Measurements from ENCODE around the gene XXYLT1.
"Not testable (repeated sequence)": the region's sequence is repeated elsewhere in the genome, so short reads cannot be mapped to it uniquely, and the experiment has no call there.

Gene XXYLT1

GRCh38 chr3:195063581-195064193 lies 207.3 kb downstream of the XXYLT1 start:
- DNase-seq (ENCODE audit: low read depth): no peak

- DNase-seq (ENCODE audit: low read depth): no peak
Measured at GRCh38 chr3:195062866-195063540, 208.0 kb downstream of the XXYLT1 start.

GRCh38 chr3:195061756-195062655 lies 209.0 kb downstream of the XXYLT1 start:
- DNase-seq (ENCODE audit: low read depth): no peak

GRCh38 chr3:195060531-195061291 lies 210.2 kb downstream of the XXYLT1 start:
- DNase-seq (ENCODE audit: low read depth): no peak

- DNase-seq (ENCODE audit: low read depth): no peak
Measured at GRCh38 chr3:195060217-195060481, 210.8 kb downstream of the XXYLT1 start.

- DNase-seq (ENCODE audit: low read depth): no peak
Measured at GRCh38 chr3:195059471-195060216, 211.3 kb downstream of the XXYLT1 start.

GRCh38 chr3:195059006-195059350 lies 212.0 kb downstream of the XXYLT1 start:
- no peak for DNase-seq (ENCODE audit: low read depth)

- DNase-seq (ENCODE audit: low read depth): no peak
Measured at GRCh38 chr3:195058336-195059005, 212.5 kb downstream of the XXYLT1 start.

- no peak for DNase-seq (ENCODE audit: low read depth)
Measured at GRCh38 chr3:195057716-195058115, 213.2 kb downstream of the XXYLT1 start.

GRCh38 chr3:195056506-195056905 lies 214.5 kb downstream of the XXYLT1 start:
- no peak for DNase-seq (ENCODE audit: low read depth)

GRCh38 chr3:195054311-195054710 lies 216.6 kb downstream of the XXYLT1 start:
- no peak for DNase-seq (ENCODE audit: low read depth)

- no peak for DNase-seq (ENCODE audit: low read depth)
Measured at GRCh38 chr3:195052939-195053338, 218.0 kb downstream of the XXYLT1 start.

GRCh38 chr3:195050296-195050695 lies 220.7 kb downstream of the XXYLT1 start:
- DNase-seq (ENCODE audit: low read depth): not testable (repeated sequence)

- DNase-seq (ENCODE audit: low read depth): no peak
Measured at GRCh38 chr3:195048059-195048905, 222.7 kb downstream of the XXYLT1 start.

- no peak for DNase-seq (ENCODE audit: low read depth)
Measured at GRCh38 chr3:195047536-195047935, 223.4 kb downstream of the XXYLT1 start.

GRCh38 chr3:195046441-195046840 lies 224.5 kb downstream of the XXYLT1 start:
- DNase-seq (ENCODE audit: low read depth): no peak

GRCh38 chr3:195045481-195046210 lies 225.3 kb downstream of the XXYLT1 start:
- no peak for DNase-seq (ENCODE audit: low read depth)

GRCh38 chr3:195044411-195044810 lies 226.5 kb downstream of the XXYLT1 start:
- DNase-seq (ENCODE audit: low read depth): no peak

- DNase-seq (ENCODE audit: low read depth): no peak
Measured at GRCh38 chr3:195043607-195044339, 227.2 kb downstream of the XXYLT1 start.
